NCI-H2081 treated with DMSO at 0.1 percent for 48 hours (cell line): Measurements from ENCODE around the gene KCNQ1.

Experiments
- DNase-seq: peaks from one replicate; lab custom pipeline; 2025; lab: John Stamatoyannopoulos, UW

Gene KCNQ1

DNA sequence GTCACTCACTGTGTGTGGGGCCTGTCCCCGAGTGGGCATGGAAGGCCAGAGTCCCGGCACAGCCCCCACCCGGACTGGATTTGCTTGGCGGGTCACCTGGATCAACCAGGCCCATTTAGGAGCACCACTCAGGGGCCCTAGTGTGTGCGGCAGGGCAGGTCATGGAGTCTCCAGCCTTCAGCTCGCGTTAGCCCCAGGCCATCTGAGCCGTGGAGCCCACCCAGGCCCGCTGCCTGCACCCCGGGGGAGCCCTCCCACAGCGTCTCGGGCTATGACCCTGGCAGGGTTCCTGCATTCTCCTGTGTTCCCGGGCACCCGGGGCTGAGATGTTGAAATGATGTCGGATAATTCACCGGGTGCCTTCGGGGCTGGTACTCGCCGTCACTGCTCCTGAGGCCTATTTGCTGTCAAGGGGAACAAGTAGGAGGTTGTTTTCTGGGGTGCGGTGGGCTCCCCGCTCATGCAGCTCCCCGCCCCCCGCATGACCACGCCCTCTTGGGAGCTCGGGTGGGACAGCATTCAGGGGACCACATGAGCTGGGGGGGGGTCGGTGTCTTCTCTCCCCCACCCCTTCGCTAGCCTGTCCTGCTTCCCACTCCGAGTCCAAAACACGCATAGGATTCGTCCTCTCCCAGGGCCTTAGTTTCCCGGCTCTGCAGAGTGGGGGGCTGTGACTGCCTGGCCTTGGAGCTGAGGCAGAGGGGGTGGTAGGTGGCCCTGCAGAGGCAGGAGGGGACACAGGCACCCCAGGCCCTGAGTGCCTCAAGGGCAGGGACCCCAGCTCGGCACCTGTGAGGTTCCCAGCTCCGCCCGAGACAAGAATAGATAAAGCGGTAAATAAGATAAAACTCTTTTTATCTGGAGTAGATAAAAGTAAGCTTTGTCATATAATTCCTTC, 77.2 kb downstream of the KCNQ1 start:
- no peak for DNase-seq

DNA sequence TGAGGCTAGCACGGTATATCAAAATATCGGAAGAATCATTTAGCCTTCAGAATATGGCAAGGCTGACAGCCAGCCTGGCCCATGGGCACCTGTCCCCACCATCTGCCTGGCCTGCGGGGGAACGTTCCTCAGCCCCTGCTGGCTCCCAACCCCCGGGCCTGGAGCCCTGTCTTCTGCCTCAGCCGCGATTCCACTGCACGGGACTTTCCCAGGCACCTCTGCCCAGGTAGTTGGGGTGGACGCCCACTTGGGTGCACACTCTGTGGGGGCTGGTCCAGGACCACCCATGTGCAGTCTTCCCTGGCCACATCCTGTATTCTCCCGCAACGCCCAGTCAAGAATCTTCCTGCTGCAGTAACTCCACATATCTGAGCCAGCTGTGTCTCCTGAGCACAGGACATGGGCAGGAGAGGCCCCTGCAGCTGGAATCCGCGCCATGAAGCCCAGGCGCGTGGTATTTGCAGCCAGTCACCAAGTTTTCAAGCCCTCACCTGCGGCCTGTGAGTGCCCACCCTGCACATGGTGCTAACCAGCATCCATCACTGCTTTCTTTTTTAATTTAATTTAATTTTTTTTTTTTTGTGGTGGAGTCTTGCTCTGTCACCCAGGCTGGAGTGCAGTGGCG, 77.9 kb downstream of the KCNQ1 start:
- no peak for DNase-seq

DNA sequence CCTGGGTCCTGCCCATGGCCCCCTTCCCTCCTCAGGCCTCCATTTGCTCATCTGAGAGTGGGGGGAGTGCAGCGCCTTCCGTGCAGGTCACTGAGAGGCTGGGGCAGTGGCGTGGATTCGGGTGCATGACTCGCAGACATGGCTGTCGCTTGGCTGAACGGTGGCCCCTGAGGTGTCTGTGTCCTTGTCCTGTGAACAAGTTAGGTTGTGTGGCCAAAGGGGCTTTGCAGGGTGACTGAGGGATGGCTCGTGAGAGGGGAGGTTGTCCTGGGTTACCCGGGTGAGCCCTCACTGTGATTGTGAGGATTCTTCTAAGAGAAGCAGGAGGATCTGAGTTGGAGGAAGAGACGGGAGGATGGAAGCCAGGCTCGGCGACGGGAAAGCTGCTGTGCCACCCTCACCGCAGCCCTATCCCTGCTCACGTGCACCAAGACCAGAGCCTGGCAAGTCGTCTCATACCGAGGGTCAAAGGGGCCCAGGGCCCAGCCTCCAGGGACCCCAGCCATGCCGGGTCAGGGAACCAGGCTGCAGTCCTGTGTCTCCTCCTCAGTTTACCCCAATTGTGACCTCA, 79.1 kb downstream of the KCNQ1 start:
- DNase-seq, result no peak

DNA sequence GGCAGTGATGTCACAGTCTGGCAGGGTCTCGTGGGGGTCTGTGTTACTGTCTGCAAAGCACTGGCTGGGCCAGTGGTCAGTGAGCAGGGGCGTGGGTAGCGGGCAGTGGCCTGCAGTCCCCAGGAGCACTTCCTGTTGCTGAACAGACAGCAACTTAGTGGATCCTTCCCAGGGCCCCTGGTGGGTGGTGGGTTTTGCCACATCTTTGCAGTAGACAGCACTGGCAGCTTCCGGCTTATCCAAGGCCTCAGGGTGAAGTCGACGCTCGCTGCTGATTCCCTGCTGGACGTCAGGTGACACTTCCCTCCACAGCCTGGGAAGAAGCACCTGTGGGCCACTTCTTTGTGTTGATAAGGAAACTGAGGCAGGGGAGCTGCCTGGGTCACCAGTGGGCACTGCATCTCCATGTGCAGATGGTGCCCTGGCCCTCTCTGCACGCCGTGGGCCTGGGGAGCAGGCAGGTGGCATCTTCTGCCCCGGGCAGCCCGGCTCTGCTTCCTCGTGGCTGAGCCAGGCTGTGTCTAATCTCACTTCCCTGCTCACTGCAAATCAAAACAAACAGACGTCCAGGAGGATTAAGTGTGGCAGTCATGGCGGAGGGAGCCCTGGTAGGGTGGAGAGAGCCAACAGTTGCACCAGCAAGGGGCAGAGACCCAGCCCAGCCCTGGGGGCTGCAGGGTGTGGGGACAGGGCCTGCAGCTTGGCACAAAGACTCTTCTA, 79.8 kb downstream of the KCNQ1 start:
- DNase-seq, result no peak

DNA sequence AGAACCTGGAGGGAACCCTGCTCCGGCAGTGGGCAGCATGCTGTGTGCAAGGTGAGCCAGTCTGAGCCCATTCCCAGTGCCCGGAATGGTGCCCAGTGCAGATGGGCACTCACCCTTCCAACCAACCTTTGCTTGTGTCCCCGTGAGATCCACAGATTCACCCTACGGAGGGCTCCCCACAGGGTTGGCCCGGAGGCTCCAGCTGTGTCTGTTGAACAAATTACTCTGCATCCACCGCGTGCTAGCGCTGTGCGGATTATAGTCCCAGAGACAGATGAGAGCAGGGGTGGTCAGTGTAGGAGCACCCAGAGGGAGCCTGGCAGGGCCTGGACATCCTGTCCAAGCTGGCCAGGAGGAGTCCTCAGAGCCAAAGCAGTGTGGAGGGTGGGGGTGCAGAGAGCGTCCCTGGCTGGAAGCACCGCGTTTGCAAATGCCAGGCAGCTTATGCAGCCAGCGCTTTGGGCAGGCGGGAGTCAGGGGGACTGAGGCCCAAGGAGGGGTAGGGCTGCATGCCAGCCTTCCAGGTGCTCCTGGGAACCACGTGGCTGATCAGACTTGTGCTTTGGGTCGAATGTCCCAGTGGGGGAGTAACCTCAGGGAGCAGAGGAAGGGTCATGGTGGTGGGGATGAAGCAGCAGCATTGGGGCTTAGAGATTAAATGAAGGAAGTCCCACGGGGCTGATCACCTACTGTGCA, 80.5 kb downstream of the KCNQ1 start:
- DNase-seq, result no peak

DNA sequence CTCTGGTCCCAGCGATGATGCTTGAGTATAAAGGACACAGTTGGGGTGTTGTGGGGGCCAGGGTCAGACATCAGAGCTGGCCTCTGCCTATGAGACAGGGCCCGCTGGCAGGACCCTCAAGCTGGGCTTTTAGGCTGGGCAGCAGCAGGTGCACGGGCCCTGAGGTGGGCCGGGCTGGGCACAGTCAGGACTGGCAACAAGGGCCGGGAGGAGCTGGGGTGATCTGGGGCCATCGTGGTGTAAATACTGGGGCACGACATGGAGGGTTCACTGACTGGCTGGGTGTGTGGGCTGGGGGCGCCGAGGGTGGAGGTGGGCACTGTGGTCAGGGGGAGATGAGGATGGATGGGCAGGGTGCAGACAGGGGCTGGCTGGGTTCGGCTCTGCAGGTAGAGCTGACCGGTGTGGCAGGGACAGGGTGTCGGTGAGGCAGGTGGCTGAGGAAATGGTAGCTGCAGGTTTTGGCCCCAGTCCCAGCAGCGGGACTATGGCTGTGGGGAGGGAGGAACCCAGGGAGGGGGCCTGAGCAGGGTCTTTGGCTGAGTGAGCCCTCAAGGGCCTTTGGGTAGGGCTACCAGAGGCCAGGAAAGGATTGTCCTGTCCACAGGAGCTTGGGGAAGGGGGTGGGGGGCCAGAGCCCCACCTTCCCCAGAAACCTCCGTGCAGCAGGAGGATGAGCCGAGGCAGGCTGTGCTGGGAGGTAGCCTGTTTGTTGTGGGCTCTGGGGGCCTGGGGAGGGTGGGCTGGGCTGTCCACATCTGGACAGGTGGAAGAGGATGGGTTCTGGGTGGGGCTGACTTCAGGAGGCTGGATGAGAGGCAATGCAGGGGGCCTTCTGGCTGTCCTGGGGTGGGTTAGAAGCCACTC, 81.4 kb downstream of the KCNQ1 start:
- DNase-seq, result no peak

DNA sequence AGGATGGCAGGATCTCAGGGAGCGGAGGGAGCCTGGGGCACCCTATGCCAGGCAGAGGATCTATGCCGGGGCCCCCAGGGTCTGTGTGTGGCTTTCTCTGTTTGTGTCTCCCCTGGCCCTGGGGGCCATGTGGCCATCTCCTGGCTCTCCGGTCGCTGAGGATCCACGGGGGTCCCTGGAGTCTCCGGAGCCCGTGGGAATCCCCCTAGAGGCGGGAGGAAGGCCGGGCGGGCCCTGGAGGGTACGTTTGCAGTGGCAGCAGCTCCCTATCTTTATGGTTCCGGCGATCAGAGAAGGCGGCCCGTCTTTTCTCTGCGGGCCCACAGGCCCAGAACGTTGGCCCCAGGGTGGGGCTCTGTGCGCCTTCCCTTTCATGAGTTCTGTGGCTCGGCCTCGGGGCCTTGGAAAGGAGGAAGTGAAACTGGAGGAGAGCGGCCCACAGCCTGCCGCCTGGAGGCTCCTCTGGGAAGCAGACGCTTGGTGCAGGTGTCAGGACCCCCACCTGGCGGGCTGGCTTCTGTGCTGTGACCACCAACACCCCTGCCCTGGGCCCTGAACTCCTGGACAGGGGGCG, 82.1 kb downstream of the KCNQ1 start:
- no peak for DNase-seq

DNA sequence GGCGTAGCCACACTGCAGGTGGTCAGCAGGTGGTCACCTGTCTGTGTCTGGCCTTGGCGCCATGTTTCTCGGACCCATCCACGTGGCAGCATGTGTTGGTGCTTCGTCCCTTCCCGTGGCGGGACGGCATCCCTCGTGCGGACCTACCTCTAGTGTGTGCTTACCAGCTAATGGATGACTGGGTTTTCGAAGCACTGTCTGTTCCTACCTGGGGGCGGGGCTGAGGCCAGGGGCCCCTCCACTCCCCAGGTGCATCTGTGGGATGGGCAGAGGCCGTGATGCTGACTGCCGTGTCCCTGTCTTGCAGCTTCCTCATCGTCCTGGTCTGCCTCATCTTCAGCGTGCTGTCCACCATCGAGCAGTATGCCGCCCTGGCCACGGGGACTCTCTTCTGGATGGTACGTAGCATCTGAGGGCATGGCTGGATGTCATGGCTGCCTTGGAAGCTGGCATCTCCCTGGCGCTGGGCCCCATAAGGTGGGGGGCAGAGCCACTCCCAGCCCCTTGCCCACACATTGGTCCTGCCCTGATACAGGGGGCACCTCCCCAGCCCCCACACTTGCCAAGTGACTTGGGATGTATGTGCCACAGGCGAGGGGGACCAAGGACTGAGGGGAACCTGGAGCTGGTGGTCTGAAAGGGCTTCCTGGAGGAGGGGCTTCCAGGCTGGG, 82.9 kb downstream of the KCNQ1 start:
- DNase-seq, result no peak

DNA sequence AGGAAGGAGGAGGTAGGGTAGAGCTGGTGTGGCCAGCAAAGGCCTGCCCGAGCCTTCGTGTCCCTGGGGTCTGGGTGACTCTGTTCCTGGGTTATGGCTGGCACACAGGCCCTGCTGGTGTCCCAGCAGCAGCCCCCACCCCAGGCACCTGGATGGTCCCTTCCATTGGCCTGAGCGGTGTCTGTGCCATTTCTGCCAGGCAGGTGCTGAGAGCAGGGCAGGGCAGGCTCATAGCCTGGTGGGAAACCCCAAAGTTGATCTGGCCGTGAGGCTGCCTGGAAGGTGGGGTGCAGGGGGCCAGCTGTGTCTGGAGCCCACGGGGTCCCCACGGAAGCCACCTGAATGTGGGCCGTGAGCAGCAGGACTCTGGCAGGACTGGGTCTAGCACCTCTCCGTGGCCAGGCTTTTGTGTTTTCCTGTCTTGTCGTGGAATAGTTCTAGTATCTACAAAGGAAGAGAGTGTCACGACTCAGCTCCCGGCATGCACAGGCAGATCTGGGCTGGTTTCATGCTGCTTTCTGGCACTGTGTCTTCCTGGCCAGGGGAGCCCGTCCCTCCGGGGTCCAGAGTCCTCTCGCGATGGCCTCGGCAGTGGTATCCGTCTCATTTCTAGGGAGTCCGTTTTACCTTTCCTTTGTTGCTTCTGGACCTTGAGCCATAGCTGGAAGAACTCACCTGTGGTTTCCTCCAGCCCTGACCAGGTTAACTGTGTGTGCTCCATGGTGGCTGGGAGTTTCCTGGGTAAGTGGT, 83.7 kb downstream of the KCNQ1 start:
- no peak for DNase-seq

DNA sequence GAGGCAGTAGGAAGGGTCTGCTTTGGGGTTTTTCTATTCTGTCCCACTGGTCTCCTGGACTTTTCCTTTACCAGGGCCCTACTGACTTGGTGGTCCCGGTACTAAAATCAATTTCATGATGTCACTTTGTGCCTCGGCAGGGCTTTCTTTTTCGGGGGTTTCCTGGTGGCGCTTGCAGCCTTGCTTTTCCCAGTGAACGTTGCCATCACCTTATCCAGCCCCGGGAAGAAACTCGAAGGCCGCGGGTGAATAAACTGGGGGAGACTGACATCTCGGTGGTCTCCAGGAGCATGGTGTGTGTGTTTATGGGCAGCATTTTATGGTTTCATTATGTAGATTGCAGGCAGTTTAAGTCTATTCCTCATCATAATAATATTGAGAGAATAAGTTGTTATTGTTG, 84.4 kb downstream of the KCNQ1 start:
- no peak for DNase-seq

DNA sequence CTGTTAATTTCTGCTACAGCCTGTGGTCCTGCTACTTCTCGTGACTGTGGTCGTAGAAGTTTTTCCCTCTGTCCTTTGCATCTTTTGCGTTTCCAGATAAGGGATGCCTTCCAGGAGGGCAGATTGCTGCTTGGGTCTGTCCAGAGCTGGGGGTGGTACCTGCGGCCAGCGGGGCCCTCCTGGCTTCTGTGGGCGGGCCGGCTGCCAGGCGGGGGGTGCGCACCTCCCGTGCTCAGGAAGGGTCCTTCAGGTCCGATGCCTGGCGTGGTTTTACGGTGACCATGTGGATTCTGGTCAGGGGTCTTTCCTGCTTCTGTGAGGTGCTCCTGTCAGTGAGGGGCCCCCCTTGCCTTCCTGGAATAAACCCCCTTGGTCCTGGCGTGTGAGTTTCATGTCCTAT, 84.8 kb downstream of the KCNQ1 start:
- DNase-seq, result no peak

DNA sequence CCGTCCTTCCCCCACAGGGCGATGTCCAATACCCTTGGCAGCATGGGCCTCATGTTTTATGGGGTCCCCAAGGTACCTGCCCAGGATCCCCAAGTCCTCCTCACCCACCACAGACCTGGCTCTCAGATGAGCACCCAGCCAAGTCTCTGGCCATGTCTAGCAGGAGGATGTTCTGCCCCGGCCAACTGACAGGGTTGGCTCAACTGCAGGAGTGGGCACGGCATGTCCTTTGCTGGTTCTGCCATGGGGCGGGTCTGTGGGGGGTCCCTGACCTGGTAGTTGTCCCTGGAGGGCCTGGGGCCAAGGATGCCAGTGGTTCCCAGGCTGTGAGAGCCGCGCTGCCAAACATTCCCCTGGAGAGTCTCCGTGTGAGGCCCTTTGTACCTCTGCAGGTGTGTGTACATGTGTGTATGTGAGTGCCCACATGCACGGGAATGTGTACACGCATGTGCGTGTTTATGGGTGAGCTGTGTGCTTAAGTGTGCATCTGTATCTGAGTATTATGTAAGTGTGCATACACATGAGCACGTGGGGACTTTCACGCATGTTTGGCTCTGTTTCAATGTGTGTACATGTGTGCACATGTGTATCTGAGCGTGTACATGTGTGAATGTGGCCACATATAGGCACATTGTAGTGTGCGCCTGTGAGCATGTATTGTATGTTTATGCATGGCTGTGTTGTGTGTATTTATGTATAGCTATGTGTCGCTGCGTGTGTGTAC, 85.5 kb downstream of the KCNQ1 start:
- no peak for DNase-seq

DNA sequence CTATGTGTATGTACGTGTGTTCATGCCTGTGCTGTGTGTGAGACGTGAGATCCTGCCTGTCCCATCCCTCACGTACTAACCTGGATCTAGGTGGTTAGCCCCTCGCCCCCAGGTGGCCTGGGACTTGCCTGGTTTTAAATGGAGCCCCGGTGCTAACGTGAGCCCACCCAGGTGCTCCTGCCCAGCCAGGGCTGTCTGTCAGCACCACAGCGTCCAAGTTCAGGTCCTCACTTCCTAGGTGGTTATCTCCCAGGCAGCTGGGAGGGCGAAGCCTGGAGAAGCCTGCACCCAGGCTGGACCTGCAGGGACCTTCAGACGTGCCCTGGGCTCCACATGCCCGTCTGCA, 86.0 kb downstream of the KCNQ1 start:
- no peak for DNase-seq

DNA sequence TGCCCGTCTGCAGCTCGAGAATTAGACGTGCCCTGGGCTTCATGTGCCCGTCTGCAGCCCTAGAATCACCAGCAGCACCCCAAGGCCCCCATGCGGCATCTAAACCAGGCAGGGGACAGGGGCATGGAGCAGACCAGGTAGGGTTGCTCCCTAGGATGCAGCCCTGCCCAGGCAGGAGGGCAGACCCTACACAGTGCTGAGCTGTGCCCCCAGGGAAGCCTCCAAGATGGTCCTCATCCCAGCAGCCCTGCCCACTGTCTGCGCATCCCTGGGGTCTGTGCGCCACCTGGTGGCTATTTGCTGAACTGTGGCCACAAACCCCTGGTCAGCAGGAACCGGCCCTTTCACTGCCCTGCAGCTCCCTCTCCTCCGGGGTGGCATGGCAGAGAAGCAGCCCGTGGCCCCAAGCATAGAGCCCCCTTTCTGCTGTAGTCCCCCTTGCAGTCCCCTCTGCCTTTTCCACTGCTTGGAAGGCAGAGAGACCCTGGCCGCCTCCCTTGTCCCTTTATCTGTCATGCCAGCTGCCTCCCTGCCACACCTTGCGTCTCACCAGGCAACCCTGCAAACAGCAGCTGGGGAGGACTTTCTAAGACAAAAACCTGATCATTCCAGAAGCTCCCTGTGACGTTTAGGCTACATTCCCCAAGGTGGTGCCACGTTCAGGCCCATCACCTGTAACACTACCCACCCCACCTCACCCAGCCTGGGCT, 86.6 kb downstream of the KCNQ1 start:
- no peak for DNase-seq

DNA sequence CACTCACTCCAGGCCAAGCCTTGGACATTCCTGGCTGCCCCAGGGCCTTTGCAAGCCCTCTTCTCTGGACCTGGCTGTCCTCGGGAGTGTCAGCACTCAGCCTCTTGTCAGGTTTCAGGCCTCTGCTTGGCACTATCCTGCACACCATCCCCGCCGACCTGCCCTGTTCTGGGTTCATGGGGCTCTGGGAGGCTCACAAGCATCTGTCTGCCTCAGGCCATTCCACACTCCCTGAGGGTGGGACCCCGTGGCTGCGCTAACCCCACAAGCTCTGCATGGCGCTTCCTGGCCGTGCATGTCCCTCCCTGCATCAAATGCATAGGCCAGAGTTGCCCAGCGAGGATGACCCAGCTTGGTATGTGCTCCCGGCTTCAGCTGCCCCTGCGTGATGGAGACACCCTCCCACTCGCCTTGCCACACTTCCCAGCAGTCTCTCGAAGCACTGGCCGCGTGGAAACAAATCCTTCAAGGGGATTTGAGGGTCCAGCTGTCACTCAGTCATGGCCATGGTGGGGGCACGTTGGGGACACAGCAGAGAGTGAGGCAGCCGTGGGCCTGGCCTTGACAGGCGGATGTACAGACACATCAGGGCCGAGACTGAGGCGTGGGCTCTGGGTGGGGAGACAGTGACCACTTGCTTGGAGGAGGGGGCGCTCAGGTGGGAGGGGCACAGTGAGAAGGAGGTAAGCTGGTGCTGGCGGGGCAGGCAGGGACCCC, 87.3 kb downstream of the KCNQ1 start:
- no peak for DNase-seq

DNA sequence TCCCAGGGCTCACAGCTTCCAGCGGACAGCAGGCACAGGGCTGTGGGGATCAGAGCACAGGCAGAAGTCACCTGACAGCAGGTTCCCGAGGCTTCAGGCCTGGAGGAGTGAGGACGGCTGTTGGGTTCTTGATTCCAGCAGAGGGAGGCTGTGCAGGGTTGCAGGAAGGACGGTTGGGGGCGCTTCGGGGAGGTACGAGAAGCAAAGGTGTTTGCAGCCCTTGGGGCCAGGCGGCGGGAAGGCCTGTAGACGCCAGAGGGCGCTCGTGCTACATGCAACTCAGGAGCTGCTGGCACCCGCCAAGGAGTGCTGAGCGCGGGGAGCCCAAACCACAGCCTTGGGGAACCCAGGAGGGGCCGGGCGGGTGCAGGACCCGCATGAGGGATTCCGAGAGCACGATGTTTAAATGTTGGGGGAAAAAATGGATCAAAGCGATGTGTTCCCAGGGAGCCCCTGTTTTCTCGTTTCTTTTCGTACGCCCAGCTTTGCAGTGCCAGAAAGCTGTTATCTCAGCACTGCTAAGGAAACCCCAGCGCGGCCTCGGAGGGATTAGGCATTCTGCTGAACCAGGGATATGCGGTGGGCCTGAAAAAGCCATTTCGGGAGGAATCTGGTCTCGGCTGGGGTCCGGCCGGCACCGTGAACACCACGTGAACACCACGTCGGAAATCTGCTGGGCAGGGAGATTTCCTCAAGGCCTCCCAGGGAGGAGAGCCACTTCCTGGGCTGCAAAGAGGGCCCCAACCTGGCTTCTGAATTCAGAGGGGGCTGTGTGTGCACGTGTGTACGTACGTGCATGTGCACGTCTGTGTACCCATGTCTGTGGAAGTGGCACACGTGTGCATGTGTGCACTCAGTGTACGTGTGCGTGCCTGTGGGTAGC, 88.1 kb downstream of the KCNQ1 start:
- peak; percentile 19 for DNase-seq
